GM12874 (cell line): Measurements from ENCODE around the gene TEN1.

ENCODE experiments used
- TF ChIP-seq, protein P1 (sequence below): IDR thresholded peaks from 2 replicates; pipeline ENCODE4 v1.5.1; 2011; ENCODE audit warnings: low read depth, mild to moderate bottlenecking, control low read depth, low read length, moderate library complexity; ENCODE audit not compliant: insufficient read depth

Gene TEN1

DNA sequence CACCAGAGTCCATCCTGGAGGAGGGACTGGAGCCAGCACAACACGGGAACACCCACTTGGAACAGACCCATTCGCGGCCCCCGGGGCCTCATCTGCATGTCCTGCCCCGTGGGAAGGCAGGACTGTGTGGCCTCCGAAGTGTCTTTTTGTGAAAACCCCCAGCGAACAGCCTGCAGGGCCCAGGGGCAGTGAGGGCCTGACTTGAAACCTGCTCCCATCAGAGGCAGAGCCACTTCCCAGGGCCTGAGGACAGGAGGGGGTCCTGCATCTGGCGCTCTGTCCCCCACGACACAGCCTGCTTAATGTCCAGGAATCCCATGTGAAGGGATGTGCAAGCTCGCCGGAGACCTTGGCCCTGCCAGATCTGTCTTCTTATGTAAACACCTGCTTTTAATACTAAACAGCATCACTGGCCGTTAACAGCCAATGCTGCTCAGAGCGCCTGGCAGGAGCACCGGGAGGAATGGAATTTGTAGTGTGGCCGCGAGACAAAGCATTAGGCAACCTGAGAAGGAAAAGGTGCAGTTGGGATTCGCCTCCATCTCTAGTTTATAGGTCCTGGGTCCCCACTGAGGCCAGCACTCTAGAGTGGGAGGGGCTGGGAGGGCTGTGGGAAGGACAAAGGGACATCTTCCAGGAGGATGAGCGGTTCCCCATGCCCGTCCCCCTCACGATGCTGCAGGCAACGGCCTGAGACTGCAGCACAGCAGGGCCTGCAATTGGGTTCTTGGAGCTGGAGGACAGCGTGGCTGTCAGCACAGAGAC is 57.6 kb downstream of the TEN1 start:
- TF ChIP-seq, protein P1, sequence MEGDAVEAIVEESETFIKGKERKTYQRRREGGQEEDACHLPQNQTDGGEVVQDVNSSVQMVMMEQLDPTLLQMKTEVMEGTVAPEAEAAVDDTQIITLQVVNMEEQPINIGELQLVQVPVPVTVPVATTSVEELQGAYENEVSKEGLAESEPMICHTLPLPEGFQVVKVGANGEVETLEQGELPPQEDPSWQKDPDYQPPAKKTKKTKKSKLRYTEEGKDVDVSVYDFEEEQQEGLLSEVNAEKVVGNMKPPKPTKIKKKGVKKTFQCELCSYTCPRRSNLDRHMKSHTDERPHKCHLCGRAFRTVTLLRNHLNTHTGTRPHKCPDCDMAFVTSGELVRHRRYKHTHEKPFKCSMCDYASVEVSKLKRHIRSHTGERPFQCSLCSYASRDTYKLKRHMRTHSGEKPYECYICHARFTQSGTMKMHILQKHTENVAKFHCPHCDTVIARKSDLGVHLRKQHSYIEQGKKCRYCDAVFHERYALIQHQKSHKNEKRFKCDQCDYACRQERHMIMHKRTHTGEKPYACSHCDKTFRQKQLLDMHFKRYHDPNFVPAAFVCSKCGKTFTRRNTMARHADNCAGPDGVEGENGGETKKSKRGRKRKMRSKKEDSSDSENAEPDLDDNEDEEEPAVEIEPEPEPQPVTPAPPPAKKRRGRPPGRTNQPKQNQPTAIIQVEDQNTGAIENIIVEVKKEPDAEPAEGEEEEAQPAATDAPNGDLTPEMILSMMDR: no peak

DNA sequence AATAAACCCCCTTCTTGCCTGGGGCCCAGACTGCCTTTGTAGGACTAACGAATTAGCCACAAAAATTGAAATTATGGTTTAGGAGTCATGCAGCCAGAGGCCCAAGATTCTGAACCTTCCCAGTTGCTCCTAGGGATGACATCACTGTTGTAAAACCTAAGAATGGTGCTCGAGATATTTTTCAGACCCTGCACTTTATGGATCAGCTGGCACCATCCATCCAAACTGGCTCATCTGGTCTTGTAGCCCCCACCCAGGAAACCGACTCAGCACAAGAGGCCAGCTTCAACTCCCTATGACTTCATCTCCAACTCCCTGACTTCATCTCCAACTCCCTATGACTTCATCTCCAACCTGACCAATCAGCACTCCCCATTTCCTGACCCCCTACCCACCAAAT is 59.0 kb downstream of the TEN1 start:
- TF ChIP-seq, protein P1: no peak

DNA sequence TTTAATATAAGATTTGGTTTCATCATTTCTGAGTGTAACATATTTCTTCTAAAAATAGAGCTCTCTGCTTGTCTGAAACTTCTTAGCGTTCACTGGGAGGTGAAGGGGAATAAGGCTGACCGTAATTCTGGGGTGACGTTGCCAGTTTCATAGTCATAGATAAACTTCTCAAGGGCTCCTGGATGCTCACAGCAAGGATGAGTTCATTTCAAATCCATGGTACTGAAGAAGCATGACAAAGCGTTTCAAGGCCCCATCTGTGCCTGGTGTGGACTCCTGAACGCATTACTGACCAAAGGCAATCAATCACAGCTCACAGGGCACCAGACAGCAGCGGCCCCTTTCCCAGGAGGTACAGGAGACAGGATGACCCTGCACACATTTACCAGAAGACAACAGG is 60.1 kb downstream of the TEN1 start:
- TF ChIP-seq, protein P1: no peak

DNA sequence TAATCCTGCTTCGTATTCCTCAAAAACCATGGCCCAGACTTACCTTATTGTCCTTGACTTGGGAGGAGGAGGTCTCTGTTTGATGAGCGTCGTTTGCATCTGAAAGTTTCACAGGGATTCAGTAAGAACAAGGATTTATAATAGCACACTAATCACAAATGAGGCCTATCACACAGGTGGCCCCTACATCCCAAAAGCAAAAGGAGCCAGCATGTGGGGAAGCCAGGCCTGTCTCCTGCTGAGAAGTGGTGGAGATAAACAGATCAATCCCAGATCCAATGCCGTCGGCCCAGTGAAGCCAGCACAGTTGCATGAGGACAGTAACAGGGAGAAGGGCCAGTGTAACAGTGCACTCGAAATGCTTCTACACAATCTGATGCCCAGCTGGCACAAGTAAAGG is 61.3 kb downstream of the TEN1 start:
- TF ChIP-seq, protein P1: no peak

DNA sequence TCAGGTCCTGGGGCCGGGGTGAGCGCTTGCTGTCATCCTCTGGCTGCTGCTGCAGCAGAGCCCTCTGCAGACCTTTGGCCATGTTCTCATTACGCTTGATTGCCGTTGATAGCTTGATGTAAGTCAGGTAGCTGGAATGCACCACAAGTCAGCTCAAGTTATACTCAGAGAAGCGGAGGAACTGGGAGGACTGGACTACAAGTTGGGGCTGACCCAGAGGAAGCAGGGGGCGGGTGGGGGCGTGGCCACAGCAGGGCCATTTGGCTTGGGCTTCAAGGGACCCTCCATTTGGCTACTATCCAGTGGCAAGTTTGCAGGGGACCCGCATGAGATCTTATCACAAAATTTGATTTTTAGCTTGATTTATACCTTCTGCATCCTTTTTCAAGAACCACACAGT is 67.0 kb downstream of the TEN1 start:
- TF ChIP-seq, protein P1: no peak

GRCh38 chr17:76048025-76048605 is 69.1 kb downstream of the TEN1 start:
- TF ChIP-seq, protein P1: no peak

DNA sequence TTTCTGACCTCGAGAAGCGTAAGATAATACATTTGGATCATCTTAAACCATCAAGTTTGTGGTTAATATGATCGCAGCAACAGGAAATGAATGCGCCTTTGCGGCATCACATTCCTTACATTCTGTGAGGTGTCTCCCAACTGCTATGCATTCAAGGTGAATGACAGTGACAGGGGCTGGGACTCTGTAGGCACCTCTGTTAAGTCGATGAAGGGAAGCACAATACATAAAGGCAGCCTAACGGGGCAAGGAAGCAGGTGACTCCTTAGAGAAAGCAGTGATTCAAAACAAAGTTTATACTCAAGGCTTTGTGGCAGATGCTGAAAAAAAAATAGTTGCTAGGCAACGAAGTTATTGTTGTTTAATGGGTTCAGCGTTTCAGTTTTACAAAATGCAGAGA is 69.7 kb downstream of the TEN1 start:
- TF ChIP-seq, protein P1: no peak
